Measurements from ENCODE around the gene GPR12. TPM values are rescaled to one million over a fixed set of nuclear protein-coding genes. Genes with fewer than 3 reads are reported as not detected.

Gene GPR12
- total and polyA plus RNA-seq, 7 donors, result 0.01 to 0.17 (median 0.08) TPM; not detected in 2

DNA sequence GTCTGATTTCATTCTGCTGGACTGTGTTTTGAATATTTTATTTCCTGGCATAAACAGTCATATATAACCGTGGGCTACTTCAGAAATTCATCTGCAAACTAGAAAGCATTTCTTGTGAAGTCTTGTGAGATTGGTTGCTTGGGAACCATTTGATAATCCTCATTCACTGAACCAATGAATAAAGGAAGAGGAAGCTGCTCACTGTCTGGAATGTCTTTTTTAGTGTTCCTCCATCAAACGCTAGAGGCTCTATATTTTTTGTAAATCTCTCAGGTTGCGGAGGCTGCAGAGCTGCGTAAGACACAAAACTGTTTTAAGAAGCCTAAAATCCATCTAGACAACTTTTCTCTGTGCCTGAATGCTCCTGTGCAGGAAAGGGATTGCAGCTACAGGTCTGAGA is 18.7 kb upstream of the GPR12 start:
- no peaks in the 10 kb centered on the region for H3K9me3 ChIP-seq
- ATAC-seq (no peak), DNase-seq (no peak)
- peaks cover 0 to 3% (median 0%) of the 10 kb centered on the region in 3 donors for H3K27me3 ChIP-seq (ENCODE audit: insufficient read depth in 3 of 3, low read length in 2 of 3)
- WGBS, 3 donors, result 82 to 85% (median 83%) methylated on average over 4 of the region's 4 CpGs
- intact Hi-C loops (cut with DNase I), result no loop called here
- TF ChIP-seq, protein P1, sequence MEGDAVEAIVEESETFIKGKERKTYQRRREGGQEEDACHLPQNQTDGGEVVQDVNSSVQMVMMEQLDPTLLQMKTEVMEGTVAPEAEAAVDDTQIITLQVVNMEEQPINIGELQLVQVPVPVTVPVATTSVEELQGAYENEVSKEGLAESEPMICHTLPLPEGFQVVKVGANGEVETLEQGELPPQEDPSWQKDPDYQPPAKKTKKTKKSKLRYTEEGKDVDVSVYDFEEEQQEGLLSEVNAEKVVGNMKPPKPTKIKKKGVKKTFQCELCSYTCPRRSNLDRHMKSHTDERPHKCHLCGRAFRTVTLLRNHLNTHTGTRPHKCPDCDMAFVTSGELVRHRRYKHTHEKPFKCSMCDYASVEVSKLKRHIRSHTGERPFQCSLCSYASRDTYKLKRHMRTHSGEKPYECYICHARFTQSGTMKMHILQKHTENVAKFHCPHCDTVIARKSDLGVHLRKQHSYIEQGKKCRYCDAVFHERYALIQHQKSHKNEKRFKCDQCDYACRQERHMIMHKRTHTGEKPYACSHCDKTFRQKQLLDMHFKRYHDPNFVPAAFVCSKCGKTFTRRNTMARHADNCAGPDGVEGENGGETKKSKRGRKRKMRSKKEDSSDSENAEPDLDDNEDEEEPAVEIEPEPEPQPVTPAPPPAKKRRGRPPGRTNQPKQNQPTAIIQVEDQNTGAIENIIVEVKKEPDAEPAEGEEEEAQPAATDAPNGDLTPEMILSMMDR (IDR thresholded peaks at IDR 0.05), result no peak
- H3K4me1 ChIP-seq, result no peaks in the 10 kb centered on the region
- H3K4me3 ChIP-seq, result no peak overlapping the region
- H3K36me3 ChIP-seq (ENCODE audit: insufficient read depth in 1 of 2, low read depth in 1 of 2), result no peaks in the 10 kb centered on the region
- no peak overlapping the region for H3K27ac ChIP-seq

DNA sequence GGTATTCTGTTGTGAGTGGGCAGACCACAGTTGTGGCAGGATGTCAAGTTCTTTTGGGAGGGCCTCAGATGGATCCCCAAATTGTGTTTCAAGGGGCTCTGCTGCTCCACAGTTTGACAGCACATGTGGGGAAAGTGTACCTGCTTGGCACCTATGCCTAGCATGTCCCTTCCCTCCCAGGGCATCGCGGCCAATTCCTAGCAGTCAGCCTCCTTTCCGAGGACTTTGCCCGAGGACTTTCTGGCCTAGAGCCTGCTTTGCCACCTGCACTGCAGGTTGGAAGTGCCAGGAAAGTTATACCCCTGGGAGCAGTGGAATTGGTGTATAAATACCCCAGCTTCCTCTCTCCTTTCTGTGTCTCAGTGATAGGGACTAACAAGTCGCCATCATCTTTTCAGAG is 11.9 kb upstream of the GPR12 start:
- ATAC-seq (no peak), DNase-seq (no peak)
- intact Hi-C loops (cut with DNase I), result no loop called here
- TF ChIP-seq, protein P1 (IDR thresholded peaks at IDR 0.05), result no peak
- H3K27ac ChIP-seq, result no peak overlapping the region
- H3K4me3 ChIP-seq, result no peak overlapping the region
- H3K4me1 ChIP-seq, result no peaks in the 10 kb centered on the region
- WGBS, 3 donors, result 75 to 86% (median 80%) methylated on average over 5 of the region's 5 CpGs
- H3K9me3 ChIP-seq, result no peaks in the 10 kb centered on the region
- H3K27me3 ChIP-seq (ENCODE audit: insufficient read depth in 3 of 3, low read length in 2 of 3), result peaks cover 0 to 4% (median 0%) of the 10 kb centered on the region in 3 donors
- no peaks in the 10 kb centered on the region for H3K36me3 ChIP-seq (ENCODE audit: insufficient read depth in 1 of 2, low read depth in 1 of 2)

DNA sequence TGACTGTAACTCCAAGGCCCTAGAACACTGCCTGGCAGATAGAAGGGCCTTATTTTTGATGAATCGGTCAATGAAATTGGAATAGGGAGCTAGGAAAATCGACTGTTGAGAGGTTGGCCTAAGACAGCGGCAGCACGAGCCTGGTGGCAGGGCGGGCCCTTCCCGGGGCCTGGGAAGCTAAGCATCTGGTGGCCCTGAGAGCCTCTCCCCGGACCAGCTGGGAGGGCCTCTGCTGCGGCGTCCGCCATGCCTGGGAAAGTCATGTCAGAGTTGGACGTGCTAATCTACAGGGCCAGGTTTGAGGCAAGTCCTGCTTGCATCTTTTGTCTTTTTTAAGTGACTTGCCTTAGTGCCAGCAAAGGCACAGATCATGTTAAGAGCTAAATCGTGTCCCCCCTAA is 11.2 kb upstream of the GPR12 start:
- intact Hi-C loops (cut with DNase I), result no loop called here
- Histone ChIP-seq H3K27ac (no peak overlapping the region), H3K4me1 (no peaks in the 10 kb centered on the region), H3K27me3 (ENCODE audit: insufficient read depth in 3 of 3, low read length in 2 of 3) (peaks cover 0 to 6% (median 0%) of the 10 kb centered on the region in 3 donors), H3K36me3 (ENCODE audit: insufficient read depth in 1 of 2, low read depth in 1 of 2) (no peaks in the 10 kb centered on the region), H3K4me3 (no peak overlapping the region), H3K9me3 (no peaks in the 10 kb centered on the region)
- DNase-seq, result no peak
- no peak for ATAC-seq
- WGBS, 3 donors, result 73 to 75% (median 73%) methylated on average over 12 of the region's 12 CpGs
- TF ChIP-seq, protein P1 (IDR thresholded peaks at IDR 0.05), result no peak

DNA sequence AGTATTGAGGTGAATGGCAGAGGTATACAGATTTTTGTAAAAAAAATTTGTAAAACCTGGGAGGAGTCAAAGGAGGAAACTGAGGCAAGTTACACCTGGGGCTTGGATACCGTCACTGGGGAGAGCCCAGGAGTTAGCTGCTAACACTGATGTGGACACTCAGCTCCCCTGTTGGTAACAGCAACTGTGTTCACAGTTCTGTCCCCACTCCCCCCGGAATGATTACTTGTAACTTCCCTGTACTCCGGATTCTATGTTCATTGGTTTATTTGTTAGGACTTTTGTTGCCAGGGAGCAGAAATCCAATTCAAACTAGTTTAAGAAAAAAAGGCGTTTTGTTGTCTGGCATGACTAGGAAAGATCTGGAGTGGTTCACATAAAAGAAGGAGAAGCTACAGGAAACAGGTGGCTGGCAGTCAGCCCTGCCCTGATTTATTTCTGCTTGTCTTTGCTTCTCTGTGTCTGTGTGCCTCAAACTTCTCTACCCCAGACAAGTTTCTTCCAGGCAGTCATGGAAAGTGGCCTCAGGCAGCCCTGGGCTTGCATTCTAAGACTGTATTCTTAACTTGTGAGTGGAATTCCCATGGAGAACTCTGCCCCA is 2.3 kb upstream of the GPR12 start:
- Histone ChIP-seq H3K27ac (no peak overlapping the region), H3K36me3 (ENCODE audit: insufficient read depth in 1 of 2, low read depth in 1 of 2) (no peaks in the 10 kb centered on the region), H3K4me3 (no peak overlapping the region), H3K4me1 (no peaks in the 10 kb centered on the region), H3K9me3 (no peaks in the 10 kb centered on the region), H3K27me3 (ENCODE audit: insufficient read depth in 3 of 3, low read length in 2 of 3) (peaks cover 0 to 59% (median 13%) of the 10 kb centered on the region in 3 donors)
- intact Hi-C loops (cut with DNase I), result no loop called here
- DNase-seq, result no peak
- no peak for ATAC-seq
- WGBS, 3 donors, result 17 to 23% (median 20%) methylated on average over 4 of the region's 4 CpGs
- TF ChIP-seq, protein P1 (IDR thresholded peaks at IDR 0.05), result no peak

Measured in psoas muscle (tissue), 8 donors.